SK-N-SH (cell line): Measurements from ENCODE around the gene ARHGAP4. TPM values are rescaled to one million over a fixed set of nuclear protein-coding genes. Genes with fewer than 3 reads are reported as not detected.
A peak's percentile ranks its signal among the peaks of the same experiment; 100 is the strongest.

ENCODE experiments used
- CTCF ChIA-PET: fragments of 300-600, 350-600 bp; formaldehyde crosslinking; extraction: SDS; loops from one replicate; lab custom pipeline; 2021; lab: Yijun Ruan, JAX
- POLR2A ChIA-PET: fragments of 350-600 bp; sonication (Branson Sonifier 250); formaldehyde crosslinking; extraction: SDS; loops from one replicate; lab custom pipeline; 2020; ENCODE audit warnings: antibody characterized with exemption, inconsistent platforms; lab: Yijun Ruan, JAX
- DNase-seq: peaks from one replicate; pipeline ENCODE4 v3.0.0; 2012
- H2AFZ ChIP-seq: fragments of 200-600 bp; sonication (generic); 2 replicates; pipeline ENCODE4 v1.8.1; 2016; ENCODE audit warnings: antibody characterized with exemption, mild to moderate bottlenecking, low read depth
- H3F3A ChIP-seq: fragments of 200-600 bp; sonication (generic); replicated peaks from 2 replicates; pipeline ENCODE3; 2016; ENCODE audit warnings: antibody characterized with exemption, mild to moderate bottlenecking; ENCODE audit not compliant: insufficient read depth
- H3K27ac ChIP-seq, 2 experiments: fragments of 200-500 bp in 1 of 2; fragments of 200-600 bp in 1 of 2; sonication (Bioruptor generic) in 1 of 2; sonication (generic), shearing (Covaris generic) in 1 of 2; 2 replicates each; pipeline versions ENCODE4 v1.5.1 to v1.6.1; 2014 to 2016; ENCODE audit warnings: low read depth in 2 of 2, inconsistent platforms in 1 of 2, low read length in 1 of 2, mild to moderate bottlenecking in 1 of 2, mixed read lengths in 1 of 2
- H3K27me3 ChIP-seq: fragments of 200-600 bp; sonication (generic), shearing (Covaris generic); 2 replicates; pipeline ENCODE4 v1.6.1; 2016; ENCODE audit warnings: mixed run types; ENCODE audit not compliant: insufficient read depth
- H3K36me3 ChIP-seq, 2 experiments: fragments of 200-500 bp in 1 of 2; fragments of 200-600 bp in 1 of 2; sonication (Bioruptor generic) in 1 of 2; sonication (generic) in 1 of 2; replicated peaks in 1 of 2; 2 replicates each; pipeline versions ENCODE3 to v1.5.1; 2014 to 2016; ENCODE audit warnings: low read length in 1 of 2, mild to moderate bottlenecking in 1 of 2; ENCODE audit not compliant: insufficient read depth in 2 of 2, control insufficient read depth in 1 of 2
- H3K4me1 ChIP-seq, 2 experiments: fragments of 200-500 bp in 1 of 2; fragments of 200-600 bp in 1 of 2; sonication (Bioruptor generic) in 1 of 2; sonication (generic), shearing (Covaris generic) in 1 of 2; 2 replicates each; pipeline versions ENCODE4 v1.5.1 to v1.6.1; 2014 to 2016; ENCODE audit warnings: low read depth in 1 of 2, low read length in 1 of 2, mixed run types in 1 of 2; ENCODE audit not compliant: insufficient read depth in 2 of 2, control insufficient read depth in 1 of 2
- H3K4me2 ChIP-seq: fragments of 200-600 bp; sonication (generic), shearing (Covaris generic); 2 replicates; pipeline ENCODE4 v1.6.1; 2017; ENCODE audit warnings: mixed run types
- H3K4me3 ChIP-seq, 2 experiments: fragments of 200-500 bp in 1 of 2; fragments of 200-600 bp in 1 of 2; sonication (Bioruptor generic) in 1 of 2; sonication (generic), shearing (Covaris generic) in 1 of 2; 2 replicates each; pipeline versions ENCODE4 v1.5.1 to v1.8.1; 2014 to 2016; ENCODE audit warnings: low read depth in 2 of 2, inconsistent platforms in 1 of 2, low read length in 1 of 2, mild to moderate bottlenecking in 1 of 2, mixed read lengths in 1 of 2, moderate library complexity in 1 of 2
- H3K79me2 ChIP-seq: fragments of 200-600 bp; sonication (generic); 2 replicates; pipeline ENCODE4 v1.8.1; 2017; ENCODE audit warnings: mild to moderate bottlenecking; ENCODE audit not compliant: insufficient read depth
- H3K9ac ChIP-seq: fragments of 200-600 bp; sonication (generic); 2 replicates; pipeline ENCODE4 v1.6.1; 2017; ENCODE audit warnings: mixed run types
- H3K9me2 ChIP-seq: fragments of 200-600 bp; sonication (generic); 2 replicates; pipeline ENCODE4 v1.6.1; 2017; ENCODE audit warnings: mixed run types
- H3K9me3 ChIP-seq: fragments of 200-600 bp; sonication (generic); 2 replicates; pipeline ENCODE4 v1.6.1; 2017; ENCODE audit warnings: mixed run types, mild to moderate bottlenecking, moderate library complexity
- H4K20me1 ChIP-seq: fragments of 200-600 bp; sonication (generic); 2 replicates; pipeline ENCODE4 v1.6.1; 2017; ENCODE audit warnings: mild to moderate bottlenecking, mixed run types; ENCODE audit not compliant: insufficient read depth
- ELF1 ChIP-seq: IDR thresholded peaks from 2 replicates; pipeline ENCODE4 v1.4.0; 2012
- GABPA ChIP-seq: IDR thresholded peaks from 2 replicates; pipeline ENCODE4 v1.4.0; 2012; ENCODE audit warnings: low read depth, mild to moderate bottlenecking
- JUND ChIP-seq: IDR thresholded peaks from 2 replicates; pipeline ENCODE4 v1.4.0; 2012
- NFIC ChIP-seq: IDR thresholded peaks from 2 replicates; pipeline ENCODE4 v1.4.0; 2012; ENCODE audit warnings: borderline replicate concordance
- NRF1 ChIP-seq: IDR thresholded peaks from 2 replicates; pipeline ENCODE4 v1.6.1; 2012; ENCODE audit warnings: low read depth, mild to moderate bottlenecking, low read length
- RFX5 ChIP-seq: IDR thresholded peaks from 2 replicates; pipeline ENCODE4 v1.6.1; 2012; ENCODE audit warnings: mild to moderate bottlenecking, improper control_type of control experiment, low read length
- WGBS: methylation state at CpG from one replicate; pipeline ENCODE4 v1.1.6; 2017; ENCODE audit warnings: low lambda C conversion rate; 5-methylcytosine and 5-hydroxymethylcytosine counted together
- polyA plus RNA-seq, 3 experiments: library from polyadenylated mRNA; depleted of rRNA; stranded (reverse); fragments of >200 nt; gene quantifications; 2 replicates each; pipeline ENCODE4 v1.2.3, GENCODE V29; 2012
- TF ChIP-seq, protein P1 (sequence below): fragments of 200-600 bp; sonication (generic); IDR thresholded peaks from 2 replicates; pipeline ENCODE4 v1.6.1; 2017; ENCODE audit warnings: antibody characterized with exemption, mild to moderate bottlenecking, moderate library complexity
- TF ChIP-seq, protein P2 (sequence below): fragments of 150-350 bp; IDR thresholded peaks from 2 replicates; pipeline ENCODE4 v1.6.1; 2016; ENCODE audit warnings: mild to moderate bottlenecking, low read depth, low read length
- TF ChIP-seq, protein P3 (sequence below): IDR thresholded peaks from 2 replicates; pipeline ENCODE4 v1.6.1; 2012; ENCODE audit warnings: mild to moderate bottlenecking, low read depth, low read length, moderate library complexity

The ARHGAP4 gene
- polyA plus RNA-seq, 1 of the 3 experiments (the other 2 are of a cell fraction) = 1.6 TPM

DNA sequence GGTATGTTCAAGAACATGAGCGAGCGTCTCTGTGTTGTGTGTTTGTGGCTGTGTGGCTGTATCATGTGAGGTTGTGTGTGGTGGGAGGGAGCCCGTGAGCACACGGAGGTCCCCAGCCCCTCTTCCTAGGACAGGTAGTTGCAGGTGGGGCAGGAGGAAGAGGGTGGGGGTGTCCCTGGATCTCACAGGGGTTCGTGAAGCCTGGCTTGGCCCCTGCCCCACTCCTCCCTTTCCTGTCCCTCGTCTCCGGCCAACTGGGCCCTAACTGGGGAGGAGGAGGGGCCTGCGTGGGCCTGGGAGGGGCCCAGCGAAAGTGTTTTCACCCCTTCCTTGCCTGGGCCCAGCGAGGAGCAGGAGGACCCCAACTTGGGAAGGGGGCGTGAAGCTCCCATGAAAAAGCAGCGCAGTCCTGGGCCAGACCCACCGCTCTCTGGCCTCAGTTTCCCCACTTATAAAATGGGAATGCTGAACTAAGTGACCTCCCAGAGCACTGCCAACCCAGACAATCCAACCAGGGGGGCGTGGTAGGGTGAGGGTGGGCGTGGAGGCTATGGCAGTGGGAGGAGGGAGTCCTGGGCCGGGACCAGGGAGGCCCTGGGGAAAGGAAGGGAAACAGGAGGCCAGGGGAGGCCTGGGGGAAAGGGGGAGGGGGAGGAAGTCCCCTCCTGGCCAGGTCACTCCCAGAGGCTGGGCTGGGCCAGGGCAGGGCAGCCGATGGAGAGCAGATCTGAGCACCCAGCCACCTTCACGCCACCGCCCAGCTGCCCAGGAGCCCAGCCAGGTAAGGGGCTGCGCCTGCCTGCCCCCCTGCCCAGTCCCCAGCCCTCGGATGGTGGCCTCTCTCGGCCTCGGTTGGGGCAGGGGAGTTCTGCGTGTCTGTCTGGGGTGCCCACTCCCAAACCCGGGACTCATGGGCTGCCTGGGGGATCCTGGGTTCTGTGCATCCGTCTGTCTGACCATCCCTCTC lies 21.8 kb downstream of the ARHGAP4 start, which contains the start of gene AVPR2:
Gene AVPR2, plus strand, starts transcription at position 683 of the 967 bp plus-strand sequence. CDS start 473 bp downstream, outside the sequence.
- no peaks in the 10 kb centered on the region for H3K79me2 ChIP-seq
- ChIA-PET CTCF (interaction anchor here (1.7 kb wide), 1 partner anchor 9 kb away, joined by 4 read pairs; no protein-coding TSS in a partner anchor), POLR2A (no interaction called here)
- H3K27ac ChIP-seq = peak within 1 kb of the TSS in 1 of 2 experiments; percentile 64; a peak in 2 of 4 replicates
- H2AFZ ChIP-seq = no peak within 1 kb of the TSS
- H3F3A ChIP-seq = no peaks in the 10 kb centered on the region
- H3K4me1 ChIP-seq = peaks cover 0 to 33% of the 10 kb centered on the region in 2 experiments; a peak in 1 of 4 replicates
- no peak within 1 kb of the TSS for H3K9ac ChIP-seq
- H3K4me2 ChIP-seq = no peak within 1 kb of the TSS
- H3K36me3 ChIP-seq = no peaks in the 10 kb centered on the region
- no peaks in the 10 kb centered on the region for H3K9me2 ChIP-seq
- peak; percentile 38 for DNase-seq
- no peak for TF ChIP-seq RFX5
- no peak for TF ChIP-seq ELF1
- no peak for TF ChIP-seq GABPA
- TF ChIP-seq, protein P1, sequence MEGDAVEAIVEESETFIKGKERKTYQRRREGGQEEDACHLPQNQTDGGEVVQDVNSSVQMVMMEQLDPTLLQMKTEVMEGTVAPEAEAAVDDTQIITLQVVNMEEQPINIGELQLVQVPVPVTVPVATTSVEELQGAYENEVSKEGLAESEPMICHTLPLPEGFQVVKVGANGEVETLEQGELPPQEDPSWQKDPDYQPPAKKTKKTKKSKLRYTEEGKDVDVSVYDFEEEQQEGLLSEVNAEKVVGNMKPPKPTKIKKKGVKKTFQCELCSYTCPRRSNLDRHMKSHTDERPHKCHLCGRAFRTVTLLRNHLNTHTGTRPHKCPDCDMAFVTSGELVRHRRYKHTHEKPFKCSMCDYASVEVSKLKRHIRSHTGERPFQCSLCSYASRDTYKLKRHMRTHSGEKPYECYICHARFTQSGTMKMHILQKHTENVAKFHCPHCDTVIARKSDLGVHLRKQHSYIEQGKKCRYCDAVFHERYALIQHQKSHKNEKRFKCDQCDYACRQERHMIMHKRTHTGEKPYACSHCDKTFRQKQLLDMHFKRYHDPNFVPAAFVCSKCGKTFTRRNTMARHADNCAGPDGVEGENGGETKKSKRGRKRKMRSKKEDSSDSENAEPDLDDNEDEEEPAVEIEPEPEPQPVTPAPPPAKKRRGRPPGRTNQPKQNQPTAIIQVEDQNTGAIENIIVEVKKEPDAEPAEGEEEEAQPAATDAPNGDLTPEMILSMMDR = no peak
- TF ChIP-seq NRF1 = no peak
- TF ChIP-seq, protein P2, sequence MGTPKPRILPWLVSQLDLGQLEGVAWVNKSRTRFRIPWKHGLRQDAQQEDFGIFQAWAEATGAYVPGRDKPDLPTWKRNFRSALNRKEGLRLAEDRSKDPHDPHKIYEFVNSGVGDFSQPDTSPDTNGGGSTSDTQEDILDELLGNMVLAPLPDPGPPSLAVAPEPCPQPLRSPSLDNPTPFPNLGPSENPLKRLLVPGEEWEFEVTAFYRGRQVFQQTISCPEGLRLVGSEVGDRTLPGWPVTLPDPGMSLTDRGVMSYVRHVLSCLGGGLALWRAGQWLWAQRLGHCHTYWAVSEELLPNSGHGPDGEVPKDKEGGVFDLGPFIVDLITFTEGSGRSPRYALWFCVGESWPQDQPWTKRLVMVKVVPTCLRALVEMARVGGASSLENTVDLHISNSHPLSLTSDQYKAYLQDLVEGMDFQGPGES = no peak
- TF ChIP-seq JUND = no peak
- TF ChIP-seq NFIC = no peak
- TF ChIP-seq, protein P3, sequence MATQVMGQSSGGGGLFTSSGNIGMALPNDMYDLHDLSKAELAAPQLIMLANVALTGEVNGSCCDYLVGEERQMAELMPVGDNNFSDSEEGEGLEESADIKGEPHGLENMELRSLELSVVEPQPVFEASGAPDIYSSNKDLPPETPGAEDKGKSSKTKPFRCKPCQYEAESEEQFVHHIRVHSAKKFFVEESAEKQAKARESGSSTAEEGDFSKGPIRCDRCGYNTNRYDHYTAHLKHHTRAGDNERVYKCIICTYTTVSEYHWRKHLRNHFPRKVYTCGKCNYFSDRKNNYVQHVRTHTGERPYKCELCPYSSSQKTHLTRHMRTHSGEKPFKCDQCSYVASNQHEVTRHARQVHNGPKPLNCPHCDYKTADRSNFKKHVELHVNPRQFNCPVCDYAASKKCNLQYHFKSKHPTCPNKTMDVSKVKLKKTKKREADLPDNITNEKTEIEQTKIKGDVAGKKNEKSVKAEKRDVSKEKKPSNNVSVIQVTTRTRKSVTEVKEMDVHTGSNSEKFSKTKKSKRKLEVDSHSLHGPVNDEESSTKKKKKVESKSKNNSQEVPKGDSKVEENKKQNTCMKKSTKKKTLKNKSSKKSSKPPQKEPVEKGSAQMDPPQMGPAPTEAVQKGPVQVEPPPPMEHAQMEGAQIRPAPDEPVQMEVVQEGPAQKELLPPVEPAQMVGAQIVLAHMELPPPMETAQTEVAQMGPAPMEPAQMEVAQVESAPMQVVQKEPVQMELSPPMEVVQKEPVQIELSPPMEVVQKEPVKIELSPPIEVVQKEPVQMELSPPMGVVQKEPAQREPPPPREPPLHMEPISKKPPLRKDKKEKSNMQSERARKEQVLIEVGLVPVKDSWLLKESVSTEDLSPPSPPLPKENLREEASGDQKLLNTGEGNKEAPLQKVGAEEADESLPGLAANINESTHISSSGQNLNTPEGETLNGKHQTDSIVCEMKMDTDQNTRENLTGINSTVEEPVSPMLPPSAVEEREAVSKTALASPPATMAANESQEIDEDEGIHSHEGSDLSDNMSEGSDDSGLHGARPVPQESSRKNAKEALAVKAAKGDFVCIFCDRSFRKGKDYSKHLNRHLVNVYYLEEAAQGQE = no peak
- H3K4me3 ChIP-seq = no peak within 1 kb of the TSS
- H3K9me3 ChIP-seq = no peaks in the 10 kb centered on the region
- no peaks in the 10 kb centered on the region for H4K20me1 ChIP-seq
- 43% methylated on average over 11 of the region's 26 CpGs for WGBS
- H3K27me3 ChIP-seq = peaks cover 48% of the 10 kb centered on the region
